ENCODE data around the gene PEX16. TPM values are rescaled to one million over a fixed set of nuclear protein-coding genes. Genes with fewer than 3 reads are reported as not detected.

PEX16 gene
- total and polyA plus RNA-seq, 9 of the 15 experiments (the other 6 are each of a cell fraction or from before 2014, with no cell fraction given), result 1.5 to 43.9 (median 14.6) TPM

DNA sequence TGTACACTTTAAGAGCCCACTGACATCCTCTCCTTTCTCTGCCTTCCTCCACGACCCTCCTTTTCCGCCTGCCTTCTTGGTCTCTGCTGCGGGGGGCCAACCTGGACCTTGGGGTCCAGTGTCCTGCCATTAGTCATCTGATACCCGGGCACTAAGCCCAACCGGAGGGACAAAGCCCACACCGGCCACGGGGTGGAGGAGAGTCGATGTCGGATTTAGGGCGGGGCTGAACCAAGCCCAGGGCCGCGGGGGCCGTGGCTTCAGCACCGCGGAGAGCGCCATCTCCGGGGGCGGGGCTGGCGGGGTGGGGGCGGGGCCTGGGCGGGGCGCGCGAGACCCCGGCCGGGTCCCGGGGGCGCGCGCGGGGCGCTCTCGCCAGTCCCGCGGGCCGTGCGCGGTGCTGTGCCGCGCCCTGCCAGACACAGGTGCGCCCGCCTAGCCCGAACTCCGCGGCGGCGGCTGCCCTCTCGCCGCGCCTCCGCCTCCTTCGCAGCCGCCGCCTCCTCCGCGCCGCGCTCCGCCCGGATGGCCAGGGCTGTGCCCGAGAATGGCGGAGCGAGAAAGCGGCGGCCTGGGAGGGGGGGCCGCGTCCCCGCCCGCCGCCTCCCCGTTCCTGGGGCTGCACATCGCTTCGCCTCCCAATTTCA lies 32.3 kb downstream of the PEX16 start, which contains the start of gene MAPK8IP1 (continued):
- TF ChIP-seq, protein P1, sequence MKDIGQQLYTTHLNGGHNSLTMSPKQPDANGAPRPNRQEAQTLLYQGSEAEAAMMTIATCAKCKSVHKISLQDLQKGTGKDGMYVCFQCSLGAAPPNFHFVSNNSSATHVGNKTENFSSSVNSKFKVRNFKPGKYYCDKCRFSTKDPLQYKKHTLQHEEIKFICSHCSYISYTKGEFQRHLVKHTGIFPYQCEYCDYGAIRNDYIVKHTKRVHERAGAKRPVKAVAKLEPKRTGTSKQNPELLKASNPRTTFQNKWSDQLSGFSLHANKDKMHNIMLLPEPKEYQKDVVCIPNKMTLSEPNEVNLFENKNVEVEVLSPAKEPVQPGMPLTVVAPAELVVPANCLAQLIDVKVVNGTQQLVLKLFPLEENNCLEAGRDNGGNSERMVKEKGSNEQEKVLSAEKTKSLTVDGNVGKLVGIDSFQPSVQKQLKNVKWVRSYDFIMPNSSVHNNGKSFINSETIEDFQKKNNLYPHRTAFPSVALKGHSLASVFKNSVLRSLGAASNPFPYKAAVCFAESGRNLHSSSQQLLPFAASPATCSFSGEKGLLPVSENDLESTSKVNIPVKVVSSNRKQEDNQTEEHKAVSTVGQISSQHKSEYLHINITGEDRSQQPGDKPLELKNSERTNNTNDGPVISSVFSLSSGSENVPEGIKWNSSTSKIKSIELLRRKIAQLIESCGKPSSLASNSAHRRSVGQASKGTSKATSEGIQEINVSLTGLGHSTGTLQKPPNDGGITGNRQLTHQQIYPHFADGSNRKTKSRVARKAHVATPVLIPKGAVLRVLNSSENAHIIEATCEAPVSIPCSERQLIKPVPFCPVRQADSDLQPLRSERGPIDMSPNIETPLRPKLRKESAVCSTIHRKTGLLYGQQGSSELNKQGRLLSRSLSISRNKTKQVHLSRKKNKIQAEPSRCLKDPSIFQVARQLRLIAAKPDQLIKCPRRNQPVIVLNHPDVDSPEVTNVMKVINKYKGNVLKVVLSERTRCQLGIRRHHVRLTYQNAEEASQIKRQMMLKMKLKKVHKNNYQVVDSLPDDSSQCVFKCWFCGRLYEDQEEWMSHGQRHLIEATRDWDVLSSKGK (CRISPR knock-in tag; IDR thresholded peaks at IDR 0.05), result no peak
- TF ChIP-seq, protein P2, sequence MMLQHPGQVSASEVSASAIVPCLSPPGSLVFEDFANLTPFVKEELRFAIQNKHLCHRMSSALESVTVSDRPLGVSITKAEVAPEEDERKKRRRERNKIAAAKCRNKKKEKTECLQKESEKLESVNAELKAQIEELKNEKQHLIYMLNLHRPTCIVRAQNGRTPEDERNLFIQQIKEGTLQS (IDR thresholded peaks at IDR 0.05), result no peak
- TF ChIP-seq, protein P2 (CRISPR knock-in tag; conservative IDR thresholded peaks at IDR 0.05), result 0 out of 2 replicates have a peak, but pooled peaks have one; percentile 35
- TF ChIP-seq ZNF197 (CRISPR knock-in tag; IDR thresholded peaks at IDR 0.05; ENCODE audit: low read depth) (0 out of 2 replicates have a peak, but pooled peaks have one; percentile 52), STAG1 (CRISPR knock-in tag; IDR thresholded peaks at IDR 0.05; ENCODE audit: borderline replicate concordance) (no peak), SP2 (IDR thresholded peaks at IDR 0.05; ENCODE audit: extremely low read depth, low read depth, low read length, poor library complexity, severe bottlenecking) (no peak), TEAD4 (IDR thresholded peaks at IDR 0.05; ENCODE audit: low read length) (no peak), TEAD4 (CRISPR knock-in tag; IDR thresholded peaks at IDR 0.05; ENCODE audit: borderline replicate concordance) (no peak), NCOR1 (IDR thresholded peaks at IDR 0.05) (no peak), GTF2F1 (IDR thresholded peaks at IDR 0.05; ENCODE audit: low read depth, low read length) (no peak), ZFP36 (IDR thresholded peaks at IDR 0.05; ENCODE audit: low read depth, low read length, partially characterized antibody) (peak; percentile 33), FIP1L1 (IDR thresholded peaks at IDR 0.05; ENCODE audit: low read depth, low read length, poor library complexity, severe bottlenecking) (no peak), POU5F1 (IDR thresholded peaks at IDR 0.05; ENCODE audit: borderline replicate concordance, low read depth, low read length, partially characterized antibody) (no peak), SLC30A9 (CRISPR knock-in tag; IDR thresholded peaks at IDR 0.05) (no peak), JUNB (CRISPR knock-in tag; conservative IDR thresholded peaks at IDR 0.05) (no peak), CCNT2 (IDR thresholded peaks at IDR 0.05; ENCODE audit: borderline replicate concordance, extremely low read depth, insufficient read length, low read depth, low read length) (peak; percentile 41), ZNF347 (CRISPR knock-in tag; IDR thresholded peaks at IDR 0.05; ENCODE audit: low read depth) (no peak)
- TF ChIP-seq, protein P3, sequence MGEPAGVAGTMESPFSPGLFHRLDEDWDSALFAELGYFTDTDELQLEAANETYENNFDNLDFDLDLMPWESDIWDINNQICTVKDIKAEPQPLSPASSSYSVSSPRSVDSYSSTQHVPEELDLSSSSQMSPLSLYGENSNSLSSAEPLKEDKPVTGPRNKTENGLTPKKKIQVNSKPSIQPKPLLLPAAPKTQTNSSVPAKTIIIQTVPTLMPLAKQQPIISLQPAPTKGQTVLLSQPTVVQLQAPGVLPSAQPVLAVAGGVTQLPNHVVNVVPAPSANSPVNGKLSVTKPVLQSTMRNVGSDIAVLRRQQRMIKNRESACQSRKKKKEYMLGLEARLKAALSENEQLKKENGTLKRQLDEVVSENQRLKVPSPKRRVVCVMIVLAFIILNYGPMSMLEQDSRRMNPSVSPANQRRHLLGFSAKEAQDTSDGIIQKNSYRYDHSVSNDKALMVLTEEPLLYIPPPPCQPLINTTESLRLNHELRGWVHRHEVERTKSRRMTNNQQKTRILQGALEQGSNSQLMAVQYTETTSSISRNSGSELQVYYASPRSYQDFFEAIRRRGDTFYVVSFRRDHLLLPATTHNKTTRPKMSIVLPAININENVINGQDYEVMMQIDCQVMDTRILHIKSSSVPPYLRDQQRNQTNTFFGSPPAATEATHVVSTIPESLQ (CRISPR knock-in tag; IDR thresholded peaks at IDR 0.05), result no peak
- TF ChIP-seq, protein P4, sequence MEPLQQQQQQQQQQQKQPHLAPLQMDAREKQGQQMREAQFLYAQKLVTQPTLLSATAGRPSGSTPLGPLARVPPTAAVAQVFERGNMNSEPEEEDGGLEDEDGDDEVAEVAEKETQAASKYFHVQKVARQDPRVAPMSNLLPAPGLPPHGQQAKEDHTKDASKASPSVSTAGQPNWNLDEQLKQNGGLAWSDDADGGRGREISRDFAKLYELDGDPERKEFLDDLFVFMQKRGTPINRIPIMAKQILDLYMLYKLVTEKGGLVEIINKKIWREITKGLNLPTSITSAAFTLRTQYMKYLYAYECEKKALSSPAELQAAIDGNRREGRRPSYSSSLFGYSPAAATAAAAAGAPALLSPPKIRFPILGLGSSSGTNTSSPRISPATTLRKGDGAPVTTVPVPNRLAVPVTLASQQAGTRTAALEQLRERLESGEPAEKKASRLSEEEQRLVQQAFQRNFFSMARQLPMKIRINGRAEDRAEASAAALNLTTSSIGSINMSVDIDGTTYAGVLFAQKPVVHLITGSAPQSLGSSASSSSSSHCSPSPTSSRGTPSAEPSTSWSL (CRISPR knock-in tag; IDR thresholded peaks at IDR 0.05; ENCODE audit: borderline replicate concordance), result no peak

Data from K562 (cell line).